GM19193 (cell line): ENCODE results near the gene PRSS16.

Experiments used
- POLR2A ChIP-seq: IDR thresholded peaks from 4 replicates; pipeline ENCODE4 v1.6.1; 2011; ENCODE audit not compliant: insufficient read depth, insufficient read length; ENCODE audit errors: extremely low read depth

PRSS16 gene

GRCh38 chr6:27247133-27247836 is at the start of gene PRSS16:
Gene PRSS16, plus strand, starts transcription at chr6:27247701. Its CDS starts 37 bp downstream, at chr6:27247738.
- TF ChIP-seq POLR2A: no peak

GRCh38 chr6:27205375-27206278 is 41.9 kb upstream of the PRSS16 start:
- TF ChIP-seq POLR2A: no peak

- TF ChIP-seq POLR2A: no peak
Observed at GRCh38 chr6:27206806-27207205, 40.7 kb upstream of the PRSS16 start.

- no peak for TF ChIP-seq POLR2A
Observed at GRCh38 chr6:27208042-27208441, 39.5 kb upstream of the PRSS16 start.

GRCh38 chr6:27209196-27209595 is 38.3 kb upstream of the PRSS16 start:
- no peak for TF ChIP-seq POLR2A

GRCh38 chr6:27209659-27210269 is 37.7 kb upstream of the PRSS16 start:
- TF ChIP-seq POLR2A: no peak

- TF ChIP-seq POLR2A: no peak
Observed at GRCh38 chr6:27213544-27214125, 33.9 kb upstream of the PRSS16 start.

GRCh38 chr6:27214126-27214601 is 33.3 kb upstream of the PRSS16 start:
- no peak for TF ChIP-seq POLR2A

- no peak for TF ChIP-seq POLR2A
Observed at GRCh38 chr6:27216874-27217273, 30.6 kb upstream of the PRSS16 start.

- no peak for TF ChIP-seq POLR2A
Observed at GRCh38 chr6:27224729-27225128, 22.8 kb upstream of the PRSS16 start.

- TF ChIP-seq POLR2A: no peak
Observed at GRCh38 chr6:27228963-27229477, 18.5 kb upstream of the PRSS16 start.

GRCh38 chr6:27230758-27231111 is 16.8 kb upstream of the PRSS16 start:
- no peak for TF ChIP-seq POLR2A

- no peak for TF ChIP-seq POLR2A
Observed at GRCh38 chr6:27234576-27234975, 12.9 kb upstream of the PRSS16 start.

- no peak for TF ChIP-seq POLR2A
Observed at GRCh38 chr6:27237089-27237803, 10.3 kb upstream of the PRSS16 start.
